Cortex of kidney (tissue), 1 donor: ENCODE results near the gene GPD1L.
"Not testable (repeated sequence)": the region's sequence is repeated elsewhere in the genome, so short reads cannot be mapped to it uniquely, and the experiment has no call there.

Source experiments
- DNase-seq: peaks from one replicate; lab custom pipeline; 2025; lab: John Stamatoyannopoulos, UW

The GPD1L gene

DNA sequence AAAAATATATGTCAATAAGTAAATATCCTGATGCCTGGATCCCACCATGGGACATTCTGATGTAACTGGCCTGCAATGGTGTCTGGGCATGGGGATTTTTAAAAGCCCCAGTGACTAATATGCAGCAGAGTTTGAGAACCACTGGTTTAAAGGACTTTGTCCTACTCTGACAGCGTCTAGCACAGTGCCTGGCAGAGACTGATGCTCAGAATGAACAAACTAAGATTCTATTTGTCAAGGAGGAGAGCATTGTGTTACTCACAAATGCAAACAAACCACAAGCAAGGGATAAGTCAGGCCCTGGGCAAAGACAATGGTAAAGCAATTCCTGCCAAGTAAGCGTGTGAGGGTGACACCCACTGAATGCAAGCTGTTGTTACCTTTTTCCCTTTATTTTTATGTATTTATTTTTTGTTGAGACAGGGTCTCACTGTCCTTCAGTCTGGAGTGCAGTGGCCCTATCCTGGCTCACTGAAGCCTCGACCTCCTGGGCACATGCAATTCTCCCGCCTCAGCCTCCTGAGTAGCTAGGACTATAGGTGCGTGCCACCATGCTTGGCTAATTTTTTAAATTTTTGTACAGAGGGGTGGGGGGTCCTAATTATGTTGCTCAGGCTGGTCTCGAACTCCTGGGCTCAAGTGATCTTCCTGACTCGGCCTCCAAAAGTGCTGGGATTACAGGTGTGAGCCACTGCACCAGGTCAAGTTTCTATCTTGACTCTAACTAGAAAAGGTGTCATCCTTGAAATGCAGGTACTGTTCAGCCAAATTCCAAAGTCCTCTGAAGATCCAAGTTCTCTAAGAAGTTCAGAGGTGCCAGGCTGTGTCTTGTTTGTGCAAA, 909 bp upstream of the GPD1L start:
- DNase-seq, result no peak

DNA sequence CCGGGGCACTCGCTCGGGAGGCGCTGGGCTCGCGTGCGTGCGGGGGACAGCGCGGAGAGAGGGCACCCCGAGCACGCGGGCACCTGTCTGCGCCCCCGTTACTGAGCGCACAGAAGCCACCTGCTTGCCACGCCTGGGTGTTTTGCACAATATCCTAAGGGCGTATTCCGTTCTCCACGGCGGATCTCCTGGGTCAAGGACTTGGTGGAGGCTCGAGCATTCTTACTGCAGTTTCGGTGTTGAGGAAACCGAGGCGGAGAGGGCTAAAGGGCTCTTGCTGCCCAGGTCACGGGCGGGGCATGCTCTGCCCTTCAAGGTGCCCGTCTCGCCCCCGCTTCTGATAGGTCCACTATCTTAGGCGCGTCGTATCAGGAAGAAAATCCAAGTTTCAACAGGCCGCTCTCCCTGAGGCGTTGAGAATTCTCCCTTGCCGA, 526 bp downstream of the GPD1L start:
- no peak for DNase-seq

DNA sequence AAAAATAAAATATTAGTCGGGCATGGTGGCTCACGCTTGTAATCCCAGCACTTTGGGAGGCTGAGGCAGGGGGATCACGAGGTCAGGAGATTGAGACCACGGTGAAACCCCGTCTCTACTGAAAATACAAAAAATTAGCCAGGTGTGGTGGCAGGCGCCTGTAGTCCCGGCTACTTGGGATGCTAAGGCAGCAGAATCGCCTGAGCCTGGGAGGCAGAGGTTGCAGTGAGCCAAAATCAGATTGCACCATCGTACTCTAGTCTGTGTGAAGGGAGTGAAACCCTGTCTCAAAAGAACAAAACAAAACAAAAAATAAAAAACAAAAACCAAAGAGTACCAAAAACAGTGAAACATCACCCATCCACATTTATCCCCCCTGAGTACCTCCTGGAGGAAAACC, 1.8 kb downstream of the GPD1L start:
- not testable (repeated sequence) for DNase-seq

- no peak for DNase-seq
Measured at GRCh38 chr3:32109256-32109655, 2.8 kb downstream of the GPD1L start.

DNA sequence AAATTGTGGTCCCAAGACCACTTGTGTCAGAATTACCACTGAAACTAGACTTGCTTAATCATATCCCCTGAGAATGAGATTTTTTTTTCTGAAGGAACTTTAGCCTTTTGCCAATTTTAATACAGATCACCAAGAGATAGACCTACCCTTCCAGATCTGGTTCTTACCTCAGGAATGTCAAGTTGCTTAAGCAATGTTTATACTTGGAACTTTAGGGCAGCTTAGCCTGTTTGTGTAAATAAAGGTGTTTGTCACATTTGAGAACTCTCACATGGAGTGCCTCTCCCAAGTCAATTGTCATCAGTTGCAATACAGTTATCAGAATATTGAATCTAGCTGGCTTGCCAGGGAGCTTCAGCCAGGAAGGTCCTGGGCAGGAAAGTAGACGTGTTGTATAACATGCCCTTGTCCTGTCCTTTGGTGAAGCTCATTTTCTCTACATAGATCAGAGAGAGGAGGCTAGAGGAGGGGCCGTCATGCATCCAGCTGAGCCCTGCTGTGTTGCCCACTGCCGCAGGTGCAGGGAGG, 3.9 kb downstream of the GPD1L start:
- no peak for DNase-seq

DNA sequence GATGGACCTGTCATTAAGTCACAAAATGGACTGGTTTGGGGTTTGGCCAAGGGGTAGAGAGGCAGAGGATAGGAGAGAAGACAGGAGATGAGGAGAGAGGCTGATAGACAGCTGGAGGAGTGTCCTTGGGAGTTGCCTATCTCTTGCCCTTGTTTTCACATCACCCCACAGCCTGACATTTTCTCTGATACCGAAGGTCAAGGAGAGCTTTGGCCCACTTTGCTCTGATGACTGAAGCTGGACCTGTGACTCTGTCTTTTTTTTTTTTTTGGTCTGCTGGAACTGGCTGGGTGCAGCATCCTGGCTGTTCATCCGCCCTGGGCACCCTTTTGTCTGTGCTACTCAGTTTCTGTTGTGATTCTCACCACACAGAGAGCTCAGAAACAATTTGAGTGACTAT, 5.1 kb downstream of the GPD1L start:
- DNase-seq, result no peak

DNA sequence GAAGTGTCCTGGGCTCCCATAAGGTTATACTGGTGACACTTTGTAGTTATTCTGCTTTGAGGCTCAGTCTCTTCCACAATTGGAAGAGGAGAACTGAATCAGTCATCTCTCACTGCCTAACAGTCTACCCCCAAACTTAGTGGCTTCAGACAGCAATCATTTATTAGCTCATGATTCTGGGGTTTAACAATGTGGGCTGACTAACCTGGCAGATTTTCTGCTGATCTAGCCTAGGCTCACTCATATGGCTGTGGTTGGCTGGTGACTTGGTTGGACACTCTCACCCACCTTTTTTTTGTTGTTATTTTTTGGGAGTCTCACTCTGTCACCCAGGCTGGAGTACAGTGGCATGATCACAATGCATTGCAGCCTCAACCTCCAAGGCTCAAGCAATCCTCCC, 7.1 kb downstream of the GPD1L start:
- no peak for DNase-seq

DNA sequence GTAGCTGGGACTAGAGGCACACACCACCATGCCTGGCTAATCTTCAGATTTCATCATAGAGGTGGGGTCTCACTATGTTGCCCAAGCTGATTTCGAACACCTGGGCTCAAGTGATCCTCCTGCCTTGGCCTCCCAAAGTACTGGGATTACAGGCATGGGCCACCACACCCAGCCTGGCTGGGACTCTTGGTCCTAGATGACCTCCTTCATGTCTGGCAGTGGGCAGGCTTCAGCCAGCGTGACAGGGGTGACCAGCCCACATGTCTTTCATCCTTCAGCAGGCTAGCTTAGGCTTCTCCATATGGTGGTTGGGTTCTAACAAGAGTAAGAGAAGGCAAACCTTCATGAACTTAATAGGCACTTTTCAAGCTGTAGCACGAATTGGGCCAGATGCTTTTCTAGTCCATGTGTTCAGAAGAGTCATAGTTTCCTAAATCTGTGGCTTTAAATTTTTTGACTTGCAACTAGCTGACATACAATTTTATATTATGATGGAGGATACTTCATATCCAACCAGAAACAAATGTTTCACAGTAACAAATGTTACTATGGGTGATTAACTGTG, 7.6 kb downstream of the GPD1L start:
- no peak for DNase-seq

GRCh38 chr3:32114546-32115386, 8.3 kb downstream of the GPD1L start:
- DNase-seq, result not testable (repeated sequence)

- no peak for DNase-seq
Measured at GRCh38 chr3:32117320-32117719, 10.9 kb downstream of the GPD1L start.

- DNase-seq, result no peak
Measured at GRCh38 chr3:32118215-32118614, 11.8 kb downstream of the GPD1L start.

DNA sequence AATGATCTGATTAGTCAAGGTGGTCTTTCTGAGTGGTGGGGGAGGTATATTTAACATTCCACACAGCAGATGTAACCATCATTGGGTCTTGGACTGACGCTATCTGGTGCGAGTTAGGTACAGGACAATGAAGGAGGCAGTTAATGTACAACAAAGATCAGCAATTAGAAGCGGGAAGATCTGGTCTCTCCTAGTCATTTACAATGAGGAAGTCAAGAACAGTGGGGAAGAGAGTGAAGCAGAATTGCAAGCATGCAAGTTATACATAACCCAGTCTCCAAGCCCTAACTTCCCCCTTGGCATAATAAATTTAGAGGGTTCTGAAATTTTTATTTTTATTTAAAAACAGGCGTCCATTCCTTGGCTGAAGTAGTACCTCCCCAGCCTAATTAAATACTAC, 14.1 kb downstream of the GPD1L start:
- no peak for DNase-seq

GRCh38 chr3:32121137-32121536, 14.7 kb downstream of the GPD1L start:
- no peak for DNase-seq

- no peak for DNase-seq
Measured at GRCh38 chr3:32123620-32124019, 17.2 kb downstream of the GPD1L start.

DNA sequence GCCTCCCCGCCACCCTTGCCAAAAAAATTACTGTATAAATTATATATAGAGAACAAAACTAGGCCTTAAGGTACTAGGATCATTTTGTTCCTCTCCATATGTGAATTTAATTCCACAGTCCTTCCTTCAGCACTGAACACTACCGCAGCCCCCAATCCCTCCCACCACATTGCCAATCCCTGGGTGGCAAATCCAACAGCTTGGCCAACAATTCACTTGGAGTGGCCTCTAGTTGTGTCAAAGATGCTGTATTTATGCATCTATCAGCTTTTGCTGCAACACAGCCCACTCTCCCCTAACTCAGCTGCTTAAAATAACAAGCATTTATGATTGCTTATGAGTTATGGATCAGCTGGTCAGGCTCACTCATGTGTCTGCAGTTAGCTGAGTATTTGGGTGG, 18.6 kb downstream of the GPD1L start:
- no peak for DNase-seq

GRCh38 chr3:32126305-32127015, 20.0 kb downstream of the GPD1L start:
- DNase-seq, result no peak

DNA sequence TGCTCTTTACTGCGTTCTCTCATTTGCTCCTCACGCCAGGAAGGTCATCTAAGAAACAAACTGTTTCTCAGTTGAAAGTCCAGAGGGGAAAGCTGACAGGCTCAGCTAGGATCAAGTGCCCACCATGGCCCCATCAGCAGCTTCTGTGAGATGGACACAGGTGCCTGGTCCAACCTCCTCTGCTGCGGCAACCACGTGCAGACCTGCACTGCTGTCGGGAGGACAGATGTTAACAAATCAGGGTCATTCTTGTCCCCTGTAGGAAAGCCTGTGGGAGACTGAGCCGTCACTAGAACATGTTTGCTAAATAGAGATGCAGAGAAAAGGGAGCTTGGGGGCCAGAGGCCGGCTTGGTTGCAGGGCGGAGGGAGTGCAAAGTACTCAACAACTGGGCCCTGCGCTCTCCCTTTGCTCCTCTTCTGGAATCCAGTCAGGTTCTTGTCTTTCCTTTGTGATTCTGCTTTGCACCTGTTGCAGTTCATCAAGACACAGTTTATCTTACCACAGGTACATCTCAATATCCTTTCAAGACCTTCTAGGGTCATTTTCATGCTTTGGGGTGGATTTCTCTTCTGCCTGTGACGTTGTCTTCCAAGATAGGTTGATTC, 20.9 kb downstream of the GPD1L start:
- no peak for DNase-seq

GRCh38 chr3:32128936-32129335, 22.5 kb downstream of the GPD1L start:
- no peak for DNase-seq

DNA sequence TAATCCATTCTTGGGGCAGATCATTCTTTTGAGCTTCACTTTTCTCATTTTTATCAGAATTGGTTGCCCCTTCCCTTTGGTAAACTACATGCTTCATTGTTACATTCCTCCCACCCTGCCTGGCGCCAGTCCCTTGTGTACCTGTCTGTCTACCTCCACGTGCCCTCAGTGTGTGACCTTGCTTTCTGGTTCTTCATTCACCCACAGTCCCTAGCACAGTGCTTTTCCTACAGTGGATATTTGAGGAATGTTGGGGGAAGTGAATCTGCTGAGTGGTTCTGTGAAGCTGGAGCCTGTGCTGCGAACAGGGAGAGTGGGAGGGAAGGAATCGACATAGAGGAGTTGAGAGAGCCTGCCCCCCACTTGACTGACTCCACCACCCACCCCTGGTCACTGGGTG, 23.4 kb downstream of the GPD1L start:
- DNase-seq, result no peak

- no peak for DNase-seq
Measured at GRCh38 chr3:32132121-32132520, 25.7 kb downstream of the GPD1L start.

DNA sequence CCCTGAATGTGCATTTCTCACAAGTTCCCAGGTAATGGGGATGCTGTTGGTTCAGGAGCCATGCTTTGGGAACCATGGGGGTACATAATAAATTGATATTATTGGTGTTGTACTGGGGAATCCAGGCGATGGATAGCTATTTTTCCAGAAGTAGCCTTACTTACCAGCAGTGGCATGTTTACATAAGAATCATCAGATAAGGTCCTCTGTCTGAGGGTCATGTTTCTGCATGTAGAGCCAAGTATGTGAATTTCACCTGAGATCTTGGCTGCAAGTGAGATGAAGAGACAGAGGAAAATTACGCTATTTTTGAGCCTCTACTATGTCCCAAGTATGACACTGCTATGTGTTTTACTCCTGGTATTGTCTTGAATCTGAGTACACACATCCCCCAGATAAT, 26.3 kb downstream of the GPD1L start:
- DNase-seq, result no peak

- no peak for DNase-seq
Measured at GRCh38 chr3:32136703-32137102, 30.3 kb downstream of the GPD1L start.
